Stimulated activated CD8-positive, alpha-beta memory T cell treated with anti-CD3 and anti-CD28 coated beads, Interleukin-15, amount 100 ng/mL, for 48 hours (primary cell): Measurements from ENCODE around the gene SMARCB1.
A peak's percentile ranks its signal among the peaks of the same experiment; 100 is the strongest.

Source experiments
- DNase-seq, 2 donors: peaks; one replicate each; pipeline ENCODE4 v3.0.0-alpha.2; 2020; ENCODE audit warnings: low read depth in 2 of 2

SMARCB1 gene

GRCh38 chr22:23786752-23787599 lies at the start of gene SMARCB1:
TSS of gene SMARCB1 (plus strand) at chr22:23786966. CDS start at chr22:23787170, 204 bp downstream.
- DNase-seq = peak; percentile 82

GRCh38 chr22:23737696-23738095 lies 49.1 kb upstream of the SMARCB1 start:
- no peak for DNase-seq

GRCh38 chr22:23742505-23743264 lies 44.1 kb upstream of the SMARCB1 start:
- no peak for DNase-seq

GRCh38 chr22:23743303-23743705 lies 43.5 kb upstream of the SMARCB1 start:
- DNase-seq = no peak

GRCh38 chr22:23744001-23744400 lies 42.8 kb upstream of the SMARCB1 start:
- DNase-seq = no peak

DNA sequence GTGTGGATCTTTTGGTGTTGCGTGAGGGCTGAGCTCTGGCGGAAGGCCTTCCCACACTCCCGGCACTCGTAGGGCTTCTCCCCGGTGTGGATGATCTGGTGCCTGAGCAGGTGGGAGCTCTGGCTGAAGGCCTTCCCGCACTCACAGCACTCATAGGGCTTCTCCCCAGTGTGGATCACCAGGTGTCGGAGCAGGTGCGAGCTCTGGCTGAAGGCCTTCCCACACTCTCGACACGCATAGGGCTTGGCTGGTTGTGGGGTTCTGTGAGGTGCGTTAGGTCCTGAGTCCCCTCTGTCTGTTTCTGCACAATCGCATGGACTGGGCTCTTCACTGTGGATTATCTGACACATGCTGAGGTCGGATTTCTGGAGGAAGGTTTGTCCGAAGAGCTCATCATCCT lies 42.3 kb upstream of the SMARCB1 start:
- no peak for DNase-seq

DNA sequence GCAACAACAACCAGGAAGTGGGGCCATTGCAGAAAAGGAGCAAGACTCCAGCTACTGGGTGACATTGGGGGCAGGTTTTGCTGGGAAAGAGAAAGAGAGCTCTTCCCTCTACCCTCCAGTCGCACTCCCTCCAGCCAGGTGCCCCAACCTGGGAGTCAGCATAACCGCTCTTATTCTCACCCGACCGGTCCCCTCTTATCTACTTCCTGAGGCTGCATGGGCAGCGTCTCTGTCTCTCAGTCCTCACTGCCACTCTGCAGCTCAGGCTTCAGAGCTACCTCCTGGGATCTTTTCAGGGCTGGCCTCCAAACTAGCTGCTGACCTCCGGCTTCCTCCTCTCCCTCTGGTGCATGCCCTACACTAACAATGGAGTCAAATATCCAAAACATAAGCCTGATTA lies 41.0 kb upstream of the SMARCB1 start:
- DNase-seq = no peak

DNA sequence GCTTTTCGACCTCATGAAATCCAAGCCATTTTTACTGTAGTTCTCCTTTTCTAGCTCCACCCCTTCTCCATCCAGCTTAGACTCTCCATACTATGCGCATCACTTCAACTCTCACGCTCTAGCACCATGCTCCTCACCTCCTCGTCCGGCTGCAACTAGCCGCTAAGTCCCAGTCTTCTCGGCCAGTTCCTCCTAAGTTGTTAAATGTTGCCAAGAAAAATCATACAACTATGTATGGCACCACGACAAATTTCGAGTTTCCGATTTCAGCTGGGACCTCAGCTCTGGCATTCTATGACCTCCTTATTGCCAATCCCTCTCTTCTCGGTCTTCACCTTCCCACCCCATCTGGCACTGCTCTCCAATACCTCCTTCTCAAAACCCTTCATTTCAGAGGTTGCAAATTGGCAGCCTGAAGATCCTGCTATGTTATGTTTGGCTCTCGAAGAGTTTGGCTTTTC lies 36.9 kb upstream of the SMARCB1 start:
- DNase-seq = no peak

- DNase-seq = no peak
These were observed 36.4 kb upstream of the SMARCB1 start for GRCh38 chr22:23750367-23750713.

DNA sequence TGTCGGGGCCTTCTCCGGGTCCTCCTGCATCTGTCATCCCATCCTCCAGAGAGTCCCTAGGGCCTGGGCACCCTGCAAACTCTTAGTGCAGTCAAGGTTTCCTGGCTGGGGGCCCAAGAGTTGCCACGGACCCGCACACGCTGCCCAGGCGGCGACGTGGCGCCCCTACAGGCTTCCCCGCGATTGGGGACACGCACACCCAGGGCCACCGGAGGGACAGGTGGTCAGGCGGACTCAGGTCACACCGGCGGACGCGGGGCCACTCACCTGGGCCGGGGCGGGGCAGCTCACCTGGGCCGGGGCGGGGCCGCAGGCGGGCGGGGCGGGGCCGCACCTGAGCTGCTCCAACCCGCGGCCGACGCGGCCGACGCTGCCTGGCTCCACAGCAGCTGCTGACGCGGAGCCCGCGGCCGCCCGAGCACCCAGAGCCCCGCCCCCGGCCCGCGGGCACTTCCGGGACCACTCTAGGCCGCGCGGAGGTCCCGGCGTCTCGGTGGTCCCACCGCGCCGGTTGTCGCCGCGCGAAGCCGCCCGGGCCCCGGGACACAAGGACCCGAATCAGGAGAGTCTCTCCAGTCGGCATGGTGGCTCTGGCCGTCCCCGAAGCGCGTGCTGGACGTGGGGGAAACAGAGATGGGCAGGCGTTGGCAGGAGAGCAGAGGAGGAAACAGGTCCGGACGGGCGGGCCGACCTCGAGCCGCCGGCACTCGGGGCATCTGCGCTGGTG lies 35.9 kb upstream of the SMARCB1 start, which contains the start of gene ZNF70:
ZNF70 (minus strand) TSS at position 399 of the 727 bp plus-strand sequence. CDS start 5,972 bp downstream, outside the sequence.
- peak; percentile 81 to 82 for DNase-seq

GRCh38 chr22:23751441-23751996 lies 35.2 kb upstream of the SMARCB1 start:
- no peak for DNase-seq

DNA sequence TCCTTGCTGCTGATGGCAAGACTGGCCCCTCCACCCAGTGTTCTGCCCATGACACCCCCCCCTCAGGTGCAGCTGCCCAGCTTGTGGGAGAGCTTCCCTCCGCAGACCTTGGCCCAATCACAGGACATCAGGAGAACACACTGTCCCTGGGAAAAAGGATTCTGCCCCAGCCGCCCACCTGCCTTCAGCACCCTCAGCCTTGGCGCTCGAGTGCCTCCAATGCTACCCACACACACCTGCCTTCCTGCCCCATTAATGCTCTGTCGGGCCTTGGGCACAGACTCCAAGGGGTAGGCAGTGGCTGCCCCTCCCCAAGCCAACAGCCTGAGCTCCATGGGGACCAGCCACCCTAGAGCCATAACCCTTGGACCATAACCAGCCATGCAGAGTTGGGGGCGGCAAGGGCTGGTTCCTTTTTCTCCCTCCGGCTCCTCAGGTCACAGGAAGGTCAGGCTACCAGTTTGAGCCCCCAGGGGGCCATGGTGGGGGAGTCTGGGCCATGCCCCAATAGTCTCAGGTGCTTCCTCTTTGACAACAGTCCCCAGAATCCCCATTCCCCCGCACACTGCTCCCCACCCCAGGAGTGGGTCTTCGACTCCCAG lies 34.6 kb upstream of the SMARCB1 start:
- DNase-seq = no peak

DNA sequence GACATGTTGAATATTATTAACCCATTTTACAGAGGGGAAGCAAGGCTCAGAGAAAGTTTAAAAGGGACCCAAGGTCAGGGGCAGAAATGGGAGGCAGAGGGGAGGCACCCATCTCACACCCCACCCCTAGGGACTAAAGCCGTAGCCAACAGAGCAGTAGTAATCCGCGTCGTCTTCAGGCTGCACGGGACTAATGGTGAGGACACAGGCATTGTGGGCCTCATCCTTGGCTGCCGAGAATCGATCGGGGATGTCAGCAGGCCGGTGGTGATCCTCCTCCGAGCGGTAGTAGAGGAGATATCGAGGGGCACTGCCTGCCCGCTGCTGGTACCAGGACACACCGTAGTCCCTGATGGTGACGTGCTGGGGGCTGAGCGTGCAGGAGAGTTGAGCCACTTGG lies 34.0 kb upstream of the SMARCB1 start:
- DNase-seq = no peak

DNA sequence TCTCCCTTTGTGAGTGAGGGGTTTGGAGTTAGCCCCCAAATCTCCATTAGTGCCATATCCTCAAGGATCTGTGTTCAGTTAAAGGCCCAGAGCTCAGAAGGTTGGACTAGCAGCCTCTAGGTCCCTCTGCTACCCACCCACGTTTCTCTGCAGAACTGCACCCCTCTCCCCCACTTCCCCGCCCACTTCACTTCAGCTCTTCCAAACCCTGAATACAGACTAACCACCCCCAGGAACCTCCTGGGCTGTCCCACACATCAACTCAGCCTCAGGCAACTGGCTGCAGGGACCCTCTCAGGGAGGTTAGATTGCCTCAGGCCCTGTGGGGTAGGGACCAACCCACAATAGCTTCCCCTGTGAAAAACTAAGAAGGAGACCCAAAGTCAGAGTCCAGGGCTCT lies 33.4 kb upstream of the SMARCB1 start:
- no peak for DNase-seq

GRCh38 chr22:23754220-23754919 lies 32.4 kb upstream of the SMARCB1 start, which contains the start of gene VPREB3:
TSS of gene VPREB3 (minus strand) at chr22:23754425. CDS start at chr22:23754363, 62 bp downstream.
- no peak for DNase-seq

DNA sequence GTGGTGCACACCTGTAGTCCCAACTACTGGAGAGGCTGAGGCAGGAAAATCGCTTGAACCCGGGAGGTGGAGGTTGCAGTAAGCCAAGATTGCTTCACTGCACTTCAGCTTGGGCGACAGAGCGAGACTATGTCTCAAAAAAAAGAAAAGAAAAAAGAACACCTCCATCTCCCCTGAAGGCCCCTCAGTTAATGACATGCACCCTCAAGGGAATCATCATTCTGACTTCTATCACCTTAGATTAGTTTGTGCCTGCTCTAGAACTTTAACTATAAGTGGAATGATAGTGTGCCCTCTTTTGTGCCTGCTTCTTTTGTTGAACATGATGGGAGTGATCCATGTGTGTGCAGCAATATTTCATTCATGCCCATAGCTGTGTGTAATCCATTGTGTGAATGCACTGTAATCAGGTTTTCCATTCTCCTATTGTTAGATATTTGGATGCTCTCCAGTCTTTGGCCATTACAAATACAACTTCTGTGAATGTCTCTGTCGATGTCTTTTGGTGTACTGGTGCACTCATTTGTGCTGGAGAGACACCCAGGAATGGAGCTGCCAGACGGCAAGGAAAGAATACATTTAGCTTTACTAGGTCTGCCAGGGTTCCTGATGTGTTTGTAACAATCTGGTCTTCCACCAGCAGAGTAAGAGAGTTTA lies 31.7 kb upstream of the SMARCB1 start:
- no peak for DNase-seq

DNA sequence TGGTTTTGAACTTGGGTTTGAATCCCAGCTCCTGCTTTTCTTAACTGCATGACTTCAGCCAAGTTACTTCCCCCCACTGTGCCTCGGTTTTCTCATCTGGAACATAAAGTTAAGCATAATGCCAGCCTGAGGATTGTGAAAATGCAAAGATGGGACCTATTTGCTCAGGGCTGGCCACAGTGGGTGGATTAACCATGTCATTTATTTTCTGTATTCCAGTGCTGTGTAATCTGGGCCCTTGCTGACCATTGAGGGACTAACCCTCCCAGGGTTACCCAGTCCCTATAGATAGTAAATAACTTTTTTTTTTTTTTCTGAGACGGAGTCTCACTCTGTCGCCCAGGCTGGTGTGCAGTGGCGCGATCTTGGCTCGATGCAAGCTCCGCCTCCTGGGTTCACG lies 31.1 kb upstream of the SMARCB1 start:
- DNase-seq = no peak

- DNase-seq = no peak
These were observed 29.9 kb upstream of the SMARCB1 start for GRCh38 chr22:23756891-23757290.

- no peak for DNase-seq
These were observed 27.2 kb upstream of the SMARCB1 start for GRCh38 chr22:23759566-23759965.

DNA sequence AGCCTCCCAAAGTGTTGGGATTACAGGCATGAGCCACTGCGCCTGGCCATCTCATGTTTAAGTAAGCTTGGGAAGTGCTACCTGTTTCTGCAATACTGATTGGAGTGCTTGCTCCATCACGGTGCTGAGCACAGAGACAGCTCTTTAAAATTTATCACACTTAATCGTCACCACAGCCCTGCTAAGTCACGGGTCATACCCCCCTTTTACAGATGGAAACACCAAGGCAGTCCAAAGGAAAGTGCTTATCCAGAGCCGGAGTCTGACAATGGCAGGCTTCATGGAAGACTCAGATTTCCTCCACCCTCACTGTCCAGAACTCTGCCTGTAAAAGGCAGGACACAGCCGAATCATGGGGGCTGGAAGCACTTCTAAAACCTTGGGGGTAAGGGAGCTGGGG lies 26.7 kb upstream of the SMARCB1 start:
- DNase-seq = no peak
